ENCODE data around the gene AVPI1.
"Not testable (repeated sequence)": the region's sequence is repeated elsewhere in the genome, so short reads cannot be mapped to it uniquely, and the experiment has no call there.

Gene AVPI1

GRCh38 chr10:97705006-97705670, 18.1 kb upstream of the AVPI1 start:
- Histone ChIP-seq H3K4me1 (no peaks in the 10 kb centered on the region), H3K9me3 (no peaks in the 10 kb centered on the region), H3K36me3 (replicated peaks) (no peaks in the 10 kb centered on the region), H3K27me3 (ENCODE audit: low read depth) (no peaks in the 10 kb centered on the region), H3K4me3 (no peak overlapping the region)
- no peak for DNase-seq (ENCODE audit: low spot score in 2 of 2)
- in situ Hi-C loops (cut with MboI; ENCODE audit: low sequenced_read_pairs), result no loop called here

GRCh38 chr10:97704341-97704740, 17.3 kb upstream of the AVPI1 start:
- H3K27me3 ChIP-seq (ENCODE audit: low read depth), result no peaks in the 10 kb centered on the region
- H3K36me3 ChIP-seq (replicated peaks), result no peaks in the 10 kb centered on the region
- no peaks in the 10 kb centered on the region for H3K4me1 ChIP-seq
- H3K4me3 ChIP-seq, result no peak overlapping the region
- no peaks in the 10 kb centered on the region for H3K9me3 ChIP-seq
- in situ Hi-C loops (cut with MboI; ENCODE audit: low sequenced_read_pairs), result no loop called here
- DNase-seq (ENCODE audit: low spot score in 2 of 2), result no peak

- no peaks in the 10 kb centered on the region for H3K4me1 ChIP-seq
- in situ Hi-C loops (cut with MboI; ENCODE audit: low sequenced_read_pairs), result no loop called here
- no peaks in the 10 kb centered on the region for H3K36me3 ChIP-seq (replicated peaks)
- no peaks in the 10 kb centered on the region for H3K9me3 ChIP-seq
- DNase-seq (ENCODE audit: low spot score in 2 of 2), result no peak
- H3K4me3 ChIP-seq, result no peak overlapping the region
- H3K27me3 ChIP-seq (ENCODE audit: low read depth), result no peaks in the 10 kb centered on the region
These were observed 16.5 kb upstream of the AVPI1 start for GRCh38 chr10:97703398-97704067.

- DNase-seq (ENCODE audit: low spot score in 2 of 2), result peak; percentile 75 to 85
- no peaks in the 10 kb centered on the region for H3K36me3 ChIP-seq (replicated peaks)
- H3K4me1 ChIP-seq, result no peaks in the 10 kb centered on the region
- no peaks in the 10 kb centered on the region for H3K27me3 ChIP-seq (ENCODE audit: low read depth)
- H3K4me3 ChIP-seq, result no peak overlapping the region
- no peaks in the 10 kb centered on the region for H3K9me3 ChIP-seq
- in situ Hi-C loops (cut with MboI; ENCODE audit: low sequenced_read_pairs), result no loop called here
These were observed 14.5 kb upstream of the AVPI1 start for GRCh38 chr10:97701438-97702069.

GRCh38 chr10:97698072-97698655, 11.1 kb upstream of the AVPI1 start:
- H3K4me3 ChIP-seq; H3K27me3 ChIP-seq (ENCODE audit: low read depth); H3K4me1 ChIP-seq; H3K9me3 ChIP-seq; in situ Hi-C loops (cut with MboI; ENCODE audit: low sequenced_read_pairs); H3K36me3 ChIP-seq (replicated peaks); DNase-seq (ENCODE audit: low spot score in 2 of 2): not testable (repeated sequence)

GRCh38 chr10:97690133-97690532, 3.1 kb upstream of the AVPI1 start:
- H3K27me3 ChIP-seq (ENCODE audit: low read depth), result no peaks in the 10 kb centered on the region
- no peaks in the 10 kb centered on the region for H3K9me3 ChIP-seq
- H3K4me1 ChIP-seq, result peaks cover 12% of the 10 kb centered on the region
- in situ Hi-C loops (cut with MboI; ENCODE audit: low sequenced_read_pairs), result no loop called here
- H3K4me3 ChIP-seq, result no peak overlapping the region
- H3K36me3 ChIP-seq (replicated peaks), result 0 out of 2 replicates have a peak, but pooled peaks cover under 1% of the 10 kb centered on the region
- no peak for DNase-seq (ENCODE audit: low spot score in 2 of 2)

GRCh38 chr10:97689559-97690020, 2.5 kb upstream of the AVPI1 start:
- Histone ChIP-seq H3K27me3 (ENCODE audit: low read depth) (no peaks in the 10 kb centered on the region), H3K4me3 (no peak overlapping the region), H3K9me3 (no peaks in the 10 kb centered on the region), H3K4me1 (peaks cover 16% of the 10 kb centered on the region), H3K36me3 (replicated peaks) (0 out of 2 replicates have a peak, but pooled peaks cover 2% of the 10 kb centered on the region)
- no peak for DNase-seq (ENCODE audit: low spot score in 2 of 2)
- in situ Hi-C loops (cut with MboI; ENCODE audit: low sequenced_read_pairs), result no loop called here

- peak overlapping the region; percentile 16 for H3K4me3 ChIP-seq
- in situ Hi-C loops (cut with MboI; ENCODE audit: low sequenced_read_pairs), result no loop called here
- no peaks in the 10 kb centered on the region for H3K9me3 ChIP-seq
- 0 out of 2 replicates have a peak, but pooled peaks cover 2% of the 10 kb centered on the region for H3K36me3 ChIP-seq (replicated peaks)
- peaks cover 16% of the 10 kb centered on the region for H3K4me1 ChIP-seq
- H3K27me3 ChIP-seq (ENCODE audit: low read depth), result no peaks in the 10 kb centered on the region
- no peak for DNase-seq (ENCODE audit: low spot score in 2 of 2)
These were observed 1.0 kb upstream of the AVPI1 start for GRCh38 chr10:97687785-97688781.

GRCh38 chr10:97686301-97686961, 610 bp downstream of the AVPI1 start:
- DNase-seq (ENCODE audit: low spot score in 2 of 2), result no peak
- peak overlapping the region; percentile 66 for H3K4me3 ChIP-seq
- no peaks in the 10 kb centered on the region for H3K27me3 ChIP-seq (ENCODE audit: low read depth)
- in situ Hi-C loops (cut with MboI; ENCODE audit: low sequenced_read_pairs), result no loop called here
- H3K4me1 ChIP-seq, result peaks cover 23% of the 10 kb centered on the region
- H3K36me3 ChIP-seq (replicated peaks), result 0 out of 2 replicates have a peak, but pooled peaks cover 2% of the 10 kb centered on the region
- H3K9me3 ChIP-seq, result no peaks in the 10 kb centered on the region

GRCh38 chr10:97685395-97685958, 1.6 kb downstream of the AVPI1 start:
- peak; percentile 39 to 76 for DNase-seq (ENCODE audit: low spot score in 2 of 2)
- Histone ChIP-seq H3K4me3 (peak overlapping the region; percentile 66), H3K4me1 (peaks cover 23% of the 10 kb centered on the region), H3K27me3 (ENCODE audit: low read depth) (no peaks in the 10 kb centered on the region), H3K9me3 (no peaks in the 10 kb centered on the region), H3K36me3 (replicated peaks) (0 out of 2 replicates have a peak, but pooled peaks cover 2% of the 10 kb centered on the region)
- in situ Hi-C loops (cut with MboI; ENCODE audit: low sequenced_read_pairs), result no loop called here

- H3K4me3 ChIP-seq, result peak overlapping the region; percentile 66; the same call in 1 of the 2 replicates
- DNase-seq (ENCODE audit: low spot score in 2 of 2), result no peak
- 0 out of 2 replicates have a peak, but pooled peaks cover 2% of the 10 kb centered on the region for H3K36me3 ChIP-seq (replicated peaks)
- H3K9me3 ChIP-seq, result no peaks in the 10 kb centered on the region
- peaks cover 23% of the 10 kb centered on the region for H3K4me1 ChIP-seq
- no peaks in the 10 kb centered on the region for H3K27me3 ChIP-seq (ENCODE audit: low read depth)
- in situ Hi-C loops (cut with MboI; ENCODE audit: low sequenced_read_pairs), result no loop called here
These were observed 2.1 kb downstream of the AVPI1 start for GRCh38 chr10:97684866-97685394.

- peaks cover 23% of the 10 kb centered on the region for H3K4me1 ChIP-seq
- in situ Hi-C loops (cut with MboI; ENCODE audit: low sequenced_read_pairs), result not testable (repeated sequence)
These were observed 2.7 kb downstream of the AVPI1 start for GRCh38 chr10:97684368-97684713.

More at GRCh38 chr10:97684368-97684713, 2.7 kb downstream of the AVPI1 start:
- not testable (repeated sequence) for DNase-seq (ENCODE audit: low spot score in 2 of 2); H3K9me3 ChIP-seq; H3K4me3 ChIP-seq; H3K27me3 ChIP-seq (ENCODE audit: low read depth); H3K36me3 ChIP-seq (replicated peaks)
